Hepatocyte (in vitro differentiated cells): Measurements from ENCODE around the gene ARFRP1. TPM values are rescaled to one million over a fixed set of nuclear protein-coding genes. Genes with fewer than 3 reads are reported as not detected.

ENCODE experiments used
- DNase-seq: peaks from one replicate; pipeline ENCODE4 v3.0.0-alpha.2; 2016; ENCODE audit warnings: low spot score
- H2AFZ ChIP-seq: fragments of 200-600 bp; sonication (generic); 2 replicates; pipeline ENCODE4 v1.6.0; 2016; ENCODE audit warnings: antibody characterized with exemption, mild to moderate bottlenecking
- H3K27ac ChIP-seq: fragments of 200-600 bp; sonication (generic); 2 replicates; pipeline ENCODE4 v1.5.1; 2016; ENCODE audit warnings: mild to moderate bottlenecking
- H3K27me3 ChIP-seq: fragments of 200-600 bp; sonication (generic); 2 replicates; pipeline ENCODE4 v1.6.1; 2016
- H3K36me3 ChIP-seq: fragments of 200-600 bp; sonication (generic); replicated peaks from 2 replicates; pipeline ENCODE4 v1.5.1; 2016; ENCODE audit warnings: low read depth; ENCODE audit not compliant: insufficient read depth
- H3K4me1 ChIP-seq: fragments of 200-600 bp; sonication (generic); 2 replicates; pipeline ENCODE4 v1.5.1; 2016; ENCODE audit warnings: mild to moderate bottlenecking, moderate library complexity; ENCODE audit not compliant: insufficient read depth
- H3K4me2 ChIP-seq: fragments of 200-600 bp; sonication (generic); 2 replicates; pipeline ENCODE4 v1.6.0; 2016
- H3K4me3 ChIP-seq: fragments of 200-600 bp; sonication (generic); 2 replicates; pipeline ENCODE4 v1.5.1; 2016; ENCODE audit warnings: mild to moderate bottlenecking
- H3K79me2 ChIP-seq: fragments of 200-600 bp; sonication (generic); 2 replicates; pipeline ENCODE4 v1.6.0; 2017; ENCODE audit warnings: mild to moderate bottlenecking
- H3K9me2 ChIP-seq: fragments of 200-600 bp; sonication (generic); replicated peaks from 2 replicates; pipeline ENCODE4 v1.6.0; 2017; ENCODE audit warnings: mild to moderate bottlenecking; ENCODE audit not compliant: insufficient read depth
- H3K9me3 ChIP-seq: fragments of 200-600 bp; sonication (generic); 2 replicates; pipeline ENCODE4 v1.5.1; 2016; ENCODE audit warnings: low read depth, mild to moderate bottlenecking
- H4K20me1 ChIP-seq: fragments of 200-600 bp; sonication (generic); 2 replicates; pipeline ENCODE4 v1.6.0; 2016; ENCODE audit warnings: mild to moderate bottlenecking; ENCODE audit not compliant: insufficient read depth, poor library complexity, severe bottlenecking
- CTCF ChIP-seq: fragments of 200-600 bp; sonication (generic); IDR thresholded peaks from 2 replicates; pipeline ENCODE4 v1.5.1; 2016; ENCODE audit warnings: antibody characterized with exemption, mild to moderate bottlenecking; ENCODE audit not compliant: poor library complexity
- EZH2 ChIP-seq: fragments of 200-600 bp; sonication (generic); IDR thresholded peaks from 2 replicates; pipeline ENCODE4 v1.6.1; 2016; ENCODE audit warnings: antibody characterized with exemption, mild to moderate bottlenecking, borderline replicate concordance
- EZH2phosphoT487 ChIP-seq: fragments of 200-600 bp; sonication (generic); IDR thresholded peaks from one replicate; pipeline ENCODE4 v1.6.1; 2018; ENCODE audit warnings: antibody characterized with exemption, mild to moderate bottlenecking, low read depth, moderate library complexity; ENCODE audit not compliant: unreplicated experiment, severe bottlenecking
- WGBS: methylation state at CpG from one replicate; pipeline ENCODE4 v1.1.6; 2016; ENCODE audit warnings: low lambda C conversion rate; ENCODE audit errors: missing lambda C conversion rate; 5-methylcytosine and 5-hydroxymethylcytosine counted together
- polyA plus RNA-seq: library from polyadenylated mRNA; unstranded; fragments of >200 nt; fragmentation: Nextera tagmentation; extraction: Ambion mirVana; gene quantifications from 2 replicates; pipeline ENCODE4 v1.2.1, GENCODE V29; 2016
- total RNA-seq: library from RNA; depleted of rRNA; stranded (reverse); fragments of >200 nt; gene quantifications from 2 replicates; pipeline ENCODE4 v1.2.3, GENCODE V29; 2014

ARFRP1 gene
- total and polyA plus RNA-seq, 2 experiments from 2014 or later, result 31.5 to 38.0 TPM

- Histone ChIP-seq H4K20me1 (no peaks in the 10 kb centered on the region), H3K36me3 (no peaks in the 10 kb centered on the region), H3K27ac (peak overlapping the region; percentile 69), H3K27me3 (no peaks in the 10 kb centered on the region), H2AFZ (no peak overlapping the region), H3K4me2 (no peak overlapping the region), H3K9me2 (no peaks in the 10 kb centered on the region), H3K79me2 (no peaks in the 10 kb centered on the region), H3K4me1 (peaks cover 11% of the 10 kb centered on the region), H3K4me3 (no peak overlapping the region), H3K9me3 (no peaks in the 10 kb centered on the region)
- TF ChIP-seq EZH2 (no peak), EZH2phosphoT487 (no peak), CTCF (no peak)
- DNase-seq, result peak; percentile 81
- 73% methylated on average over 22 of the region's 22 CpGs for WGBS
Measured at GRCh38 chr20:63682384-63683139, 25.2 kb downstream of the ARFRP1 start.

- no peak for TF ChIP-seq EZH2
- WGBS, result 97% methylated on average over 13 of the region's 13 CpGs
- peak overlapping the region; percentile 52 for H3K27ac ChIP-seq
Measured at GRCh38 chr20:63681609-63682142, 26.1 kb downstream of the ARFRP1 start.

GRCh38 chr20:63680857-63681608, 26.7 kb downstream of the ARFRP1 start:
- Histone ChIP-seq H3K36me3 (no peaks in the 10 kb centered on the region), H3K4me3 (no peak overlapping the region), H3K4me1 (peaks cover 11% of the 10 kb centered on the region), H4K20me1 (no peaks in the 10 kb centered on the region), H3K27me3 (no peaks in the 10 kb centered on the region), H3K27ac (no peak overlapping the region), H3K9me2 (no peaks in the 10 kb centered on the region), H3K4me2 (no peak overlapping the region), H3K9me3 (no peaks in the 10 kb centered on the region), H3K79me2 (no peaks in the 10 kb centered on the region), H2AFZ (no peak overlapping the region)
- TF ChIP-seq EZH2phosphoT487 (no peak), EZH2 (no peak), CTCF (no peak)
- DNase-seq, result no peak
- 98% methylated on average over 23 of the region's 23 CpGs for WGBS

More at GRCh38 chr20:63681609-63682142, 26.1 kb downstream of the ARFRP1 start:
- no peak overlapping the region for H2AFZ ChIP-seq
- no peak overlapping the region for H3K4me2 ChIP-seq
- no peaks in the 10 kb centered on the region for H3K36me3 ChIP-seq
- DNase-seq, result no peak
- H3K9me2 ChIP-seq, result no peaks in the 10 kb centered on the region
- H3K4me3 ChIP-seq, result no peak overlapping the region
- H3K79me2 ChIP-seq, result no peaks in the 10 kb centered on the region
- H3K4me1 ChIP-seq, result peaks cover 11% of the 10 kb centered on the region
- no peaks in the 10 kb centered on the region for H3K27me3 ChIP-seq
- no peaks in the 10 kb centered on the region for H4K20me1 ChIP-seq
- H3K9me3 ChIP-seq, result no peaks in the 10 kb centered on the region

- Histone ChIP-seq H3K4me3 (no peak overlapping the region), H3K36me3 (no peaks in the 10 kb centered on the region), H2AFZ (no peak overlapping the region), H4K20me1 (no peaks in the 10 kb centered on the region), H3K4me1 (peaks cover 11% of the 10 kb centered on the region), H3K9me2 (no peaks in the 10 kb centered on the region), H3K4me2 (no peak overlapping the region), H3K9me3 (no peaks in the 10 kb centered on the region), H3K27ac (no peak overlapping the region), H3K27me3 (no peaks in the 10 kb centered on the region), H3K79me2 (no peaks in the 10 kb centered on the region)
- TF ChIP-seq EZH2 (no peak), CTCF (no peak), EZH2phosphoT487 (no peak)
- DNase-seq, result no peak
- 97% methylated on average over 13 of the region's 13 CpGs for WGBS
Measured at GRCh38 chr20:63680427-63680826, 27.3 kb downstream of the ARFRP1 start.
